DMS79 (cell line): ENCODE measurements around the gene PCDHA13.
"Not testable (repeated sequence)": the region's sequence is repeated elsewhere in the genome, so short reads cannot be mapped to it uniquely, and the experiment has no call there.

Experiments
- DNase-seq: peaks from one replicate; lab custom pipeline; 2025; lab: John Stamatoyannopoulos, UW

The PCDHA13 gene

GRCh38 chr5:140870221-140871201 lies 11.4 kb upstream of the PCDHA13 start:
- no peak for DNase-seq

GRCh38 chr5:140875085-140876065 lies 6.5 kb upstream of the PCDHA13 start, which contains the start of gene PCDHA12:
TSS of gene PCDHA12 (plus strand) at chr5:140875308. CDS start at chr5:140875473, 165 bp downstream.
- no peak for DNase-seq

- not testable (repeated sequence) for DNase-seq
Observed at GRCh38 chr5:140876541-140877261, 5.2 kb upstream of the PCDHA13 start.

GRCh38 chr5:140877262-140877581 lies 4.7 kb upstream of the PCDHA13 start:
- no peak for DNase-seq

- DNase-seq, result no peak
Observed at GRCh38 chr5:140882591-140882899, 621 bp downstream of the PCDHA13 start.

GRCh38 chr5:140883373-140883772 lies 1.4 kb downstream of the PCDHA13 start:
- DNase-seq, result no peak

- DNase-seq, result no peak
Observed at GRCh38 chr5:140883927-140884697, 2.2 kb downstream of the PCDHA13 start.

GRCh38 chr5:140916325-140916724 lies 34.4 kb downstream of the PCDHA13 start:
- DNase-seq, result no peak

GRCh38 chr5:140923601-140924000 lies 41.7 kb downstream of the PCDHA13 start:
- DNase-seq, result no peak

- DNase-seq, result peak; percentile 53
Observed at GRCh38 chr5:140925806-140926442, 44.0 kb downstream of the PCDHA13 start, which contains the start of gene PCDHAC1. TSS of gene PCDHAC1 (plus strand) at chr5:140926299. CDS start at chr5:140926893, 594 bp downstream.

GRCh38 chr5:140926443-140927227 lies 44.7 kb downstream of the PCDHA13 start:
- peak; percentile 60 for DNase-seq

- no peak for DNase-seq
Observed at GRCh38 chr5:140927228-140927573, 45.3 kb downstream of the PCDHA13 start.
